Measurements from ENCODE around the gene STAB1. TPM values are rescaled to one million over a fixed set of nuclear protein-coding genes. Genes with fewer than 3 reads are reported as not detected.

The STAB1 gene
- total and polyA plus RNA-seq, 2 donors, result 19.5 to 315 TPM

DNA sequence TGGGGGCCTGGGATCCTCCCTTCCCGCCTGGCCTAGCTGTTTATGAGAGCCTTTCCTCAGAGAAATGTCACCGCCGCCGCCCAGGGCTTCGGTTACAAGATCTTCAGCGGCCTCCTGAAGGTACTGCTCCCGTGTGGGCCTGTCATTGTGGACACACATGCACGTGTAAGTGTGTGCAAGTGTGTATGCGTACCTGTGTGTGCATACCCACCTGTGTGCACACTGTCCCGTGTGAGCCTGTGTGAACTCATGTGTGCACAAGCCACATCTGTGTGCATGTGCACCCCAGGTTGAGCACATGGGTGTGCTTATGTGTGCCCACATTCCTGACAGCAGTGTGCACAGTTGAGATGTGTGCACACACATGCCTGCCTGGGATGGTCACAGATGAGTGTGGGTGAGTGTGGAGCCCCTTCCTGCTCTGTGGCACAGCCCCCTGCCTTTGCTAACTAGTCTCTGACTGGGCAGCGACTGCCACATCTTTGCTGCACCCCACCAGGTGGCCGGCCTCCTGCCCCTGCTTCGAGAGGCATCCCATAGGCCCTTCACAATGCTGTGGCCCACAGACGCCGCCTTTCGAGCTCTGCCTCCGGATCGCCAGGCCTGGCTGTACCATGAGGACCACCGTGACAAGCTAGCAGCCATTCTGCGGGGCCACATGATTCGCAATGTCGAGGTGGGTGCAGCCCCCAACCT, 24.5 kb downstream of the STAB1 start:
- H3K27me3 ChIP-seq (ENCODE audit: control insufficient read depth in 2 of 2, insufficient read depth in 1 of 2, low read length in 1 of 2), result no peaks in the 10 kb centered on the region
- H3K27ac ChIP-seq (ENCODE audit: low read depth in 1 of 2, low read length in 1 of 2), result no peak overlapping the region
- no peaks in the 10 kb centered on the region for H3K9me3 ChIP-seq (ENCODE audit: control insufficient read depth in 2 of 2, insufficient read depth in 1 of 2, low read length in 1 of 2)
- no peaks in the 10 kb centered on the region for H3K4me1 ChIP-seq (ENCODE audit: control insufficient read depth in 2 of 2, insufficient read depth in 2 of 2, low read length in 2 of 2)
- no peaks in the 10 kb centered on the region for H3K36me3 ChIP-seq (ENCODE audit: control insufficient read depth in 2 of 2, insufficient read depth in 2 of 2, low read length in 1 of 2)
- no peak overlapping the region for H3K4me3 ChIP-seq (ENCODE audit: low read length in 2 of 2)
- no peak for DNase-seq (ENCODE audit: low read depth in 6 of 9, low spot score in 9 of 9)
- WGBS, result 95% methylated on average over 22 of the region's 22 CpGs

- Histone ChIP-seq H3K4me1 (ENCODE audit: control insufficient read depth in 2 of 2, insufficient read depth in 2 of 2, low read length in 2 of 2) (peaks cover 0 to under 1% of the 10 kb centered on the region in 2 donors), H3K9me3 (ENCODE audit: control insufficient read depth in 2 of 2, insufficient read depth in 1 of 2, low read length in 1 of 2) (no peaks in the 10 kb centered on the region), H3K4me3 (ENCODE audit: low read length in 2 of 2) (no peak overlapping the region), H3K36me3 (ENCODE audit: control insufficient read depth in 2 of 2, insufficient read depth in 2 of 2, low read length in 1 of 2) (no peaks in the 10 kb centered on the region), H3K27ac (ENCODE audit: low read depth in 1 of 2, low read length in 1 of 2) (no peak overlapping the region), H3K27me3 (ENCODE audit: control insufficient read depth in 2 of 2, insufficient read depth in 1 of 2, low read length in 1 of 2) (no peaks in the 10 kb centered on the region)
- 96% methylated on average over 14 of the region's 14 CpGs for WGBS
- DNase-seq (ENCODE audit: low read depth in 6 of 9, low spot score in 9 of 9), result no peak
These were observed 25.1 kb downstream of the STAB1 start for GRCh38 chr3:52520141-52520667.

DNA sequence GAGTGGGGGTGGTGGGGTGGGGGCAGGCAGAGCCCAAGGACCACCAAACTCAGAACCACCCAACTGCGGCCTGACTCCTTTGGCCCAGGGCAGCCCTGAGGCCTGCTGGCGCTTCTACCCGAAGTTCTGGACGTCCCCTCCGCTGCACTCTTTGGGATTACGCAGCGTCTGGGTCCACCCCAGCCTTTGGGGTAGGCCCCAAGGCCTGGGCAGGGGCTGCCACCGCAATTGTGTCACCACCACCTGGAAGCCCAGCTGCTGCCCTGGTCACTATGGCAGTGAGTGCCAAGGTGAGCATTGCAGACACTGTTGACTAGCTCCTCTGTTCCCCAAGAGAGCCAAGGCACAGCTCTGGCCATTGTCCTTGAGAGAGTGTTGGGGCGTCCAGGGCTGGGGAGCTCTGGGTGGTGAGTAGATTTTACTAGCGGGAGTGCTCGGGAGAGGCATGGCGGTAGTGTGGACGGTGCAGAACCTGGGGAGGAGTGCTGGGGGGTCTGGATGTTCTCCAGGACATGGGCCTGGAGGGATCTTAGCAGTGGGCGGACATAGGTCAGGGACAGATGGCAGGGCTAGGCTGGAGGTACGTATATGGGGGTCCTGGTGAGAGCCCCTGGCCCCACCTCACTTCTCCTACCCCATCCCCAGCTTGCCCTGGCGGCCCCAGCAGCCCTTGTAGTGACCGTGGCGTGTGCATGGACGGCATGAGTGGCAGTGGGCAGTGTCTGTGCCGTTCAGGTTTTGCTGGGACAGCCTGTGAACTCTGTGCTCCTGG, 25.8 kb downstream of the STAB1 start:
- Histone ChIP-seq H3K4me1 (ENCODE audit: control insufficient read depth in 2 of 2, insufficient read depth in 2 of 2, low read length in 2 of 2) (peaks cover 0 to 4% of the 10 kb centered on the region in 2 donors), H3K9me3 (ENCODE audit: control insufficient read depth in 2 of 2, insufficient read depth in 1 of 2, low read length in 1 of 2) (no peaks in the 10 kb centered on the region), H3K27me3 (ENCODE audit: control insufficient read depth in 2 of 2, insufficient read depth in 1 of 2, low read length in 1 of 2) (no peaks in the 10 kb centered on the region), H3K36me3 (ENCODE audit: control insufficient read depth in 2 of 2, insufficient read depth in 2 of 2, low read length in 1 of 2) (peaks cover 0 to 2% of the 10 kb centered on the region in 2 donors), H3K4me3 (ENCODE audit: low read length in 2 of 2) (no peak overlapping the region), H3K27ac (ENCODE audit: low read depth in 1 of 2, low read length in 1 of 2) (no peak overlapping the region)
- WGBS, result 95% methylated on average over 20 of the region's 20 CpGs
- DNase-seq (ENCODE audit: low read depth in 6 of 9, low spot score in 9 of 9), result no peak

GRCh38 chr3:52521488-52521824, 26.3 kb downstream of the STAB1 start:
- Histone ChIP-seq H3K9me3 (ENCODE audit: control insufficient read depth in 2 of 2, insufficient read depth in 1 of 2, low read length in 1 of 2) (no peaks in the 10 kb centered on the region), H3K36me3 (ENCODE audit: control insufficient read depth in 2 of 2, insufficient read depth in 2 of 2, low read length in 1 of 2) (peaks cover 0 to 2% of the 10 kb centered on the region in 2 donors), H3K27ac (ENCODE audit: low read depth in 1 of 2, low read length in 1 of 2) (no peak overlapping the region), H3K27me3 (ENCODE audit: control insufficient read depth in 2 of 2, insufficient read depth in 1 of 2, low read length in 1 of 2) (no peaks in the 10 kb centered on the region), H3K4me1 (ENCODE audit: control insufficient read depth in 2 of 2, insufficient read depth in 2 of 2, low read length in 2 of 2) (peaks cover 0 to 4% of the 10 kb centered on the region in 2 donors), H3K4me3 (ENCODE audit: low read length in 2 of 2) (no peak overlapping the region)
- no peak for DNase-seq (ENCODE audit: low read depth in 6 of 9, low spot score in 9 of 9)
- 98% methylated on average over 8 of the region's 8 CpGs for WGBS

GRCh38 chr3:52521881-52522650, 26.9 kb downstream of the STAB1 start:
- DNase-seq (ENCODE audit: low read depth in 6 of 9, low spot score in 9 of 9), result no peak
- Histone ChIP-seq H3K36me3 (ENCODE audit: control insufficient read depth in 2 of 2, insufficient read depth in 2 of 2, low read length in 1 of 2) (peaks cover 0 to 3% of the 10 kb centered on the region in 2 donors), H3K27me3 (ENCODE audit: control insufficient read depth in 2 of 2, insufficient read depth in 1 of 2, low read length in 1 of 2) (no peaks in the 10 kb centered on the region), H3K27ac (ENCODE audit: low read depth in 1 of 2, low read length in 1 of 2) (no peak overlapping the region), H3K4me3 (ENCODE audit: low read length in 2 of 2) (no peak overlapping the region), H3K9me3 (ENCODE audit: control insufficient read depth in 2 of 2, insufficient read depth in 1 of 2, low read length in 1 of 2) (no peaks in the 10 kb centered on the region), H3K4me1 (ENCODE audit: control insufficient read depth in 2 of 2, insufficient read depth in 2 of 2, low read length in 2 of 2) (peaks cover 0 to 4% of the 10 kb centered on the region in 2 donors)
- 96% methylated on average over 33 of the region's 33 CpGs for WGBS

GRCh38 chr3:52522651-52523251, 27.6 kb downstream of the STAB1 start:
- Histone ChIP-seq H3K4me3 (ENCODE audit: low read length in 2 of 2) (no peak overlapping the region), H3K9me3 (ENCODE audit: control insufficient read depth in 2 of 2, insufficient read depth in 1 of 2, low read length in 1 of 2) (no peaks in the 10 kb centered on the region), H3K4me1 (ENCODE audit: control insufficient read depth in 2 of 2, insufficient read depth in 2 of 2, low read length in 2 of 2) (peaks cover 0 to 4% of the 10 kb centered on the region in 2 donors), H3K27me3 (ENCODE audit: control insufficient read depth in 2 of 2, insufficient read depth in 1 of 2, low read length in 1 of 2) (no peaks in the 10 kb centered on the region), H3K36me3 (ENCODE audit: control insufficient read depth in 2 of 2, insufficient read depth in 2 of 2, low read length in 1 of 2) (peaks cover 1 to 10% of the 10 kb centered on the region in 2 donors), H3K27ac (ENCODE audit: low read depth in 1 of 2, low read length in 1 of 2) (no peak overlapping the region)
- DNase-seq (ENCODE audit: low read depth in 6 of 9, low spot score in 9 of 9), result no peak
- WGBS, result 99% methylated on average over 14 of the region's 14 CpGs

- Histone ChIP-seq H3K9me3 (ENCODE audit: control insufficient read depth in 2 of 2, insufficient read depth in 1 of 2, low read length in 1 of 2) (no peaks in the 10 kb centered on the region), H3K4me3 (ENCODE audit: low read length in 2 of 2) (no peak overlapping the region), H3K27me3 (ENCODE audit: control insufficient read depth in 2 of 2, insufficient read depth in 1 of 2, low read length in 1 of 2) (no peaks in the 10 kb centered on the region), H3K4me1 (ENCODE audit: control insufficient read depth in 2 of 2, insufficient read depth in 2 of 2, low read length in 2 of 2) (peaks cover 0 to 4% of the 10 kb centered on the region in 2 donors), H3K27ac (ENCODE audit: low read depth in 1 of 2, low read length in 1 of 2) (no peak overlapping the region), H3K36me3 (ENCODE audit: control insufficient read depth in 2 of 2, insufficient read depth in 2 of 2, low read length in 1 of 2) (peaks cover 6 to 15% of the 10 kb centered on the region in 2 donors)
- WGBS, result 97% methylated on average over 26 of the region's 26 CpGs
- no peak for DNase-seq (ENCODE audit: low read depth in 6 of 9, low spot score in 9 of 9)
These were observed 28.5 kb downstream of the STAB1 start for GRCh38 chr3:52523386-52524257.

GRCh38 chr3:52524258-52524751, 29.2 kb downstream of the STAB1 start:
- Histone ChIP-seq H3K4me3 (ENCODE audit: low read length in 2 of 2) (no peak overlapping the region), H3K27me3 (ENCODE audit: control insufficient read depth in 2 of 2, insufficient read depth in 1 of 2, low read length in 1 of 2) (no peaks in the 10 kb centered on the region), H3K9me3 (ENCODE audit: control insufficient read depth in 2 of 2, insufficient read depth in 1 of 2, low read length in 1 of 2) (no peaks in the 10 kb centered on the region), H3K27ac (ENCODE audit: low read depth in 1 of 2, low read length in 1 of 2) (no peak overlapping the region), H3K4me1 (ENCODE audit: control insufficient read depth in 2 of 2, insufficient read depth in 2 of 2, low read length in 2 of 2) (peaks cover 0 to 4% of the 10 kb centered on the region in 2 donors), H3K36me3 (ENCODE audit: control insufficient read depth in 2 of 2, insufficient read depth in 2 of 2, low read length in 1 of 2) (peaks cover 6 to 20% of the 10 kb centered on the region in 2 donors)
- WGBS, result 97% methylated on average over 18 of the region's 18 CpGs
- no peak for DNase-seq (ENCODE audit: low read depth in 6 of 9, low spot score in 9 of 9)

Data from thymus (tissue), 11 donors.